Hepatocyte (in vitro differentiated cells): ENCODE data around the gene ZFX. TPM values are rescaled to one million over a fixed set of nuclear protein-coding genes. Genes with fewer than 3 reads are reported as not detected.

Experiments
- DNase-seq: peaks from one replicate; pipeline ENCODE4 v3.0.0-alpha.2; 2016; ENCODE audit warnings: low spot score
- H2AFZ ChIP-seq: fragments of 200-600 bp; sonication (generic); 2 replicates; pipeline ENCODE4 v1.6.0; 2016; ENCODE audit warnings: antibody characterized with exemption, mild to moderate bottlenecking
- H3K27ac ChIP-seq: fragments of 200-600 bp; sonication (generic); 2 replicates; pipeline ENCODE4 v1.5.1; 2016; ENCODE audit warnings: mild to moderate bottlenecking
- H3K27me3 ChIP-seq: fragments of 200-600 bp; sonication (generic); 2 replicates; pipeline ENCODE4 v1.6.1; 2016
- H3K36me3 ChIP-seq: fragments of 200-600 bp; sonication (generic); replicated peaks from 2 replicates; pipeline ENCODE4 v1.5.1; 2016; ENCODE audit warnings: low read depth; ENCODE audit not compliant: insufficient read depth
- H3K4me1 ChIP-seq: fragments of 200-600 bp; sonication (generic); 2 replicates; pipeline ENCODE4 v1.5.1; 2016; ENCODE audit warnings: mild to moderate bottlenecking, moderate library complexity; ENCODE audit not compliant: insufficient read depth
- H3K4me2 ChIP-seq: fragments of 200-600 bp; sonication (generic); 2 replicates; pipeline ENCODE4 v1.6.0; 2016
- H3K4me3 ChIP-seq: fragments of 200-600 bp; sonication (generic); 2 replicates; pipeline ENCODE4 v1.5.1; 2016; ENCODE audit warnings: mild to moderate bottlenecking
- H3K79me2 ChIP-seq: fragments of 200-600 bp; sonication (generic); 2 replicates; pipeline ENCODE4 v1.6.0; 2017; ENCODE audit warnings: mild to moderate bottlenecking
- H3K9me2 ChIP-seq: fragments of 200-600 bp; sonication (generic); replicated peaks from 2 replicates; pipeline ENCODE4 v1.6.0; 2017; ENCODE audit warnings: mild to moderate bottlenecking; ENCODE audit not compliant: insufficient read depth
- H3K9me3 ChIP-seq: fragments of 200-600 bp; sonication (generic); 2 replicates; pipeline ENCODE4 v1.5.1; 2016; ENCODE audit warnings: low read depth, mild to moderate bottlenecking
- H4K20me1 ChIP-seq: fragments of 200-600 bp; sonication (generic); 2 replicates; pipeline ENCODE4 v1.6.0; 2016; ENCODE audit warnings: mild to moderate bottlenecking; ENCODE audit not compliant: insufficient read depth, poor library complexity, severe bottlenecking
- CTCF ChIP-seq: fragments of 200-600 bp; sonication (generic); IDR thresholded peaks from 2 replicates; pipeline ENCODE4 v1.5.1; 2016; ENCODE audit warnings: antibody characterized with exemption, mild to moderate bottlenecking; ENCODE audit not compliant: poor library complexity
- EZH2 ChIP-seq: fragments of 200-600 bp; sonication (generic); IDR thresholded peaks from 2 replicates; pipeline ENCODE4 v1.6.1; 2016; ENCODE audit warnings: antibody characterized with exemption, mild to moderate bottlenecking, borderline replicate concordance
- EZH2phosphoT487 ChIP-seq: fragments of 200-600 bp; sonication (generic); IDR thresholded peaks from one replicate; pipeline ENCODE4 v1.6.1; 2018; ENCODE audit warnings: antibody characterized with exemption, mild to moderate bottlenecking, low read depth, moderate library complexity; ENCODE audit not compliant: unreplicated experiment, severe bottlenecking
- WGBS: methylation state at CpG from one replicate; pipeline ENCODE4 v1.1.6; 2016; ENCODE audit warnings: low lambda C conversion rate; ENCODE audit errors: missing lambda C conversion rate; 5-methylcytosine and 5-hydroxymethylcytosine counted together
- polyA plus RNA-seq: library from polyadenylated mRNA; unstranded; fragments of >200 nt; fragmentation: Nextera tagmentation; extraction: Ambion mirVana; gene quantifications from 2 replicates; pipeline ENCODE4 v1.2.1, GENCODE V29; 2016
- total RNA-seq: library from RNA; depleted of rRNA; stranded (reverse); fragments of >200 nt; gene quantifications from 2 replicates; pipeline ENCODE4 v1.2.3, GENCODE V29; 2014

ZFX gene
- total and polyA plus RNA-seq, 2 experiments from 2014 or later: 31.5 to 74.0 TPM

GRCh38 chrX:24113181-24113580, 36.3 kb upstream of the ZFX start:
- Histone ChIP-seq H2AFZ (no peak overlapping the region), H3K36me3 (no peaks in the 10 kb centered on the region), H3K27ac (peak overlapping the region; percentile 53), H4K20me1 (no peaks in the 10 kb centered on the region), H3K4me1 (peaks cover 10% of the 10 kb centered on the region), H3K79me2 (no peaks in the 10 kb centered on the region), H3K9me3 (no peaks in the 10 kb centered on the region), H3K9me2 (no peaks in the 10 kb centered on the region), H3K4me2 (no peak overlapping the region), H3K4me3 (no peak overlapping the region), H3K27me3 (no peaks in the 10 kb centered on the region)
- DNase-seq: no peak
- TF ChIP-seq CTCF: no peak
- no peak for TF ChIP-seq EZH2
- TF ChIP-seq EZH2phosphoT487: no peak
- WGBS: 49% methylated on average over 2 of the region's 2 CpGs

GRCh38 chrX:24117258-24117657, 32.3 kb upstream of the ZFX start:
- no peak overlapping the region for H2AFZ ChIP-seq
- WGBS: 37% methylated on average over 3 of the region's 3 CpGs
- H3K9me2 ChIP-seq: no peaks in the 10 kb centered on the region
- no peaks in the 10 kb centered on the region for H3K36me3 ChIP-seq
- peak; percentile 43 for DNase-seq
- no peaks in the 10 kb centered on the region for H3K27me3 ChIP-seq
- no peaks in the 10 kb centered on the region for H3K9me3 ChIP-seq
- H3K4me2 ChIP-seq: peak overlapping the region; percentile 32
- H3K27ac ChIP-seq: peak overlapping the region; percentile 38
- H3K4me1 ChIP-seq: peaks cover 10% of the 10 kb centered on the region
- TF ChIP-seq EZH2phosphoT487 (no peak), CTCF (no peak), EZH2 (no peak)
- no peaks in the 10 kb centered on the region for H4K20me1 ChIP-seq
- H3K79me2 ChIP-seq: no peaks in the 10 kb centered on the region
- H3K4me3 ChIP-seq: no peak overlapping the region

GRCh38 chrX:24124244-24124799, 25.2 kb upstream of the ZFX start:
- H3K4me2 ChIP-seq: peak overlapping the region; percentile 15
- H3K9me3 ChIP-seq: no peaks in the 10 kb centered on the region
- H3K9me2 ChIP-seq: no peaks in the 10 kb centered on the region
- no peak overlapping the region for H2AFZ ChIP-seq
- WGBS: 51% methylated on average over 4 of the region's 4 CpGs
- no peaks in the 10 kb centered on the region for H3K79me2 ChIP-seq
- H3K27ac ChIP-seq: peak overlapping the region; percentile 73
- peaks cover 16% of the 10 kb centered on the region for H3K4me1 ChIP-seq
- no peaks in the 10 kb centered on the region for H4K20me1 ChIP-seq
- DNase-seq: no peak
- TF ChIP-seq EZH2 (no peak), EZH2phosphoT487 (no peak), CTCF (no peak)
- H3K4me3 ChIP-seq: no peak overlapping the region
- no peaks in the 10 kb centered on the region for H3K27me3 ChIP-seq
- no peaks in the 10 kb centered on the region for H3K36me3 ChIP-seq
